HL-60/S4 (cell line): Measurements from ENCODE around the gene UXS1.

Experiments used
- in situ Hi-C: fragments of 300-500 bp; cut with MboI; formaldehyde crosslinking; loops from 2 replicates; pipeline ENCODE4 v1.14.3; 2022; ENCODE audit warnings: low sequenced_read_pairs

Gene UXS1

DNA sequence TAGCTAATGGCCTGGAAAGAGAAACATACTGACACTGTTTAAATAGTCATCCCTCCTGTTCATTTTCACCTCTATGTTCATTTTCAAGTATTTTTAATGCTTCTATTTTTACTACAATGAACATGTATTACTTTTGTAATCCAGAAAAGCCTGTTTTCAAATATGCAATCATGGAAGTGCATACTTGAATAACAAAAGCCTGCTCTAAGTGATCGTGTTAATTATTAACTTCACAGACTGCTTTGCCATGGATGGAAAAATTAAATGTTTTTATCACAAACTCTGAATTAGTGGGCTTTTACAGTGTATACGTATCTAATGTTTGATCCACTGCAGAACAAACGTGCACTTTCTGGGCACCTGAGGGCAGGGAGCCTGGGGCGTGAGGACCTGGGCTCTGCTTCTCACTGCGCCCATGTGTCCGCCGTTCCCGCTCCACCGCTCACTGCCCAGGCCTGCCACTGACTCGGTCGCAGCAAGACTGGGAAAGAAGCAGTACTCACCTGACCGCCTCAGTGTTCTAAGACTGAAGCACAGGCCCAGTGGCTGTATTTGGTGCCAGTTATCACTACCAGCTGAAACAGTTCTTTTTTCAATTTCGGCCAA, 80.6 kb downstream of the UXS1 start:
- in situ Hi-C loops = no loop called here

DNA sequence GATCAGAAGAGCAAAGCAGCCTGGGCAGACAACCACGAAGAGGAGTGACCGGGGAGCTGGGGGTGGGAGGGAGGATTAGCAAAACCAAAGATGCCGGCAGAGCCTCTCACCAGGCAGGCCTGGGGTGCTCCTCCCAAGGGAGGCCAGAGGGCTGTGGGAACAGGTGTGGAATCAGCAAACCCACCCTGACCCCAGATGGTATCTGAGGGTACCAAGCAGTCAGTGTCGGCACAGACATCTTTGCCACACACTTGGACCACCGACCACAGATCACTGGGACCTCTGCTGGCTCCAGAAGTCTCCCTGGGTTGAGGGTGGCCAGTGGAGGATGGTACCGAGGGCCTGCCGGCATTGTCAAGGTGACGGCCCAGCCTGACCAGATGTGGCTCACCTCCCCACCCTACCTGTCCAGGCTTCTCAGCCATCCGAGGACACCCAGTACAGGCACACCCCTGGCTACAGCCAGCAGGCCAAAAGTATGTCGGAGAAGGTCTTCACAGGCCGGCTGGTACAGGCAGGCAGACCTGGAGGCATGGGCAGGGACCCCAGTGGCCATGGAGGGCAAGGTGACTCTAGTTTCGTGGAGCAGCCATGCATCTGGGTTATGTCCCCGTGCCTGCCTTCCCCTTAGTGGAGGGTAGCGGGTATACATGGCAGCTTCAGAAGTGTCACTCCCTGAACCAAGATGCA, 82.1 kb downstream of the UXS1 start:
- in situ Hi-C loops = no loop called here

DNA sequence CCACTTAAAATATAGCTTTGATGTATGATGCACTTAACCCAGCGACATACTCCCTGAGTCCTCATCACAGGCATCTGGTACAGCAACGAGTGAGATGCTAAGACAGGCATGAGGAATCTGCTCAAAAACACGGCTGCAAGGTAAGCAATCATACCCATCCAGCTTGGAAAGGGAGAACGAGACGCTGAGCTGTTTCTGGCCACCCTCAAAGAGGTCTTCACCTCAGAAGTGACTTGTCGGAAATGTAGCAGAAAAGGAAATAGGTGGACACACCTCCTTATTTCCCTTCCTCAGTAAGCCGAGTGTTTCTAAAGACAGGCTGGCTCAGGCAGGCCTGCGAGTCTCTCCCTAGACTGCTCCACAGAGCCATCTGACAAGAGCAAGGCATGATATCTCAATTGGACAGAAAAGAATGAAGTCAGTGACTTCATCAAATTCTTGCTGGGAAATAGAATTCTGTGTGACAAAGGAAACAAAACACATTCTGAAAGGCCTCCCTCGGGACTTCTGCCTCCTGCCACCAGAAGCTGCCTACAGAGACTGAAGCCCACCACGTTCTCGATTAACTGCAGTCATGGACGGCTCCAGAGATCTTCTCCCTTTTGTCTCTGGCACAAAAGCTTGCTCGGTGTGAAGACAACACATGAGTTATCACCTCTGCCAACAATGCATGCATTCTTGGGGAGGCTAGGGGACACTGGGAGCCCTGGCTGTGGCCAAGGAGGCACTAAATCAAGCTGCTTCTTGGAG, 84.3 kb downstream of the UXS1 start:
- in situ Hi-C loops = no loop called here

DNA sequence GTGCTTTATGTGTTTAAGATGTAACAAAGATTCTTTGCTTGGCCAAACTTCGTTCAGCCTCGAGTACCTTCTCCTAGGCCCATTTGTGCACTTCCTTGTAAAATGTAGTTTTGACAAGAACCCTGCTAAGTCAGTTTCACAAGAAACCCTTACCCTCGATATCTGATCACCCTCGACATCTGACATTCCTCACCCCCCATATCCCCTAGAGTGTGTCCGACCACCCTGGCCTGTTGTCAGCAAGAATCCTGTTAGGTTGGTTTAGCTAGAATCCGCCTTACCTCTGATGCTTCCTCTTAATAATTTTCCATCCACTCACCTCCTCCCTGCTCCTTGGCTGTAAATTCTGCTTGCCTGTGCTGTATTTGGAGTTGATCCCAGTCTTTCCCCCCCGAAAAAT, 85.3 kb downstream of the UXS1 start:
- in situ Hi-C loops = no loop called here

DNA sequence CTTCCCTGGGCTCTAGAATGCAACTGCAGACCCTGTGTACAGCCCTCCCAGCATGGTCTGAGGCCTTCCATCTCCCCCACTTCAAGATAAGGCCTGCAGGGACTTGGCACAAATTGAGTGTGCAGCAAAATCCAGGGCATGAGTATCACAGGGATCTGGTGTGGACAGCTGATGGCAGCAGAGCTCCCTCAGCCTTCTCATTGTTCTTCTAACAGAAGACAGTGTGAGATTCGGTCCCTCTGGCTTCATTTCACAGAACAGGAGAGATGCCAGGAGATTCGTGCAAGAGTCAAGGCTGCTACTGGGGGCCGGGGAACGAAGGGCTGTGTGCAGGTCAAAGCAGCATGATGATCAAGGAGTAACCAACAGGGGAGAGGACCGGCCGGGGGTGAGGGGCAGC, 85.8 kb downstream of the UXS1 start:
- in situ Hi-C loops = no loop called here

DNA sequence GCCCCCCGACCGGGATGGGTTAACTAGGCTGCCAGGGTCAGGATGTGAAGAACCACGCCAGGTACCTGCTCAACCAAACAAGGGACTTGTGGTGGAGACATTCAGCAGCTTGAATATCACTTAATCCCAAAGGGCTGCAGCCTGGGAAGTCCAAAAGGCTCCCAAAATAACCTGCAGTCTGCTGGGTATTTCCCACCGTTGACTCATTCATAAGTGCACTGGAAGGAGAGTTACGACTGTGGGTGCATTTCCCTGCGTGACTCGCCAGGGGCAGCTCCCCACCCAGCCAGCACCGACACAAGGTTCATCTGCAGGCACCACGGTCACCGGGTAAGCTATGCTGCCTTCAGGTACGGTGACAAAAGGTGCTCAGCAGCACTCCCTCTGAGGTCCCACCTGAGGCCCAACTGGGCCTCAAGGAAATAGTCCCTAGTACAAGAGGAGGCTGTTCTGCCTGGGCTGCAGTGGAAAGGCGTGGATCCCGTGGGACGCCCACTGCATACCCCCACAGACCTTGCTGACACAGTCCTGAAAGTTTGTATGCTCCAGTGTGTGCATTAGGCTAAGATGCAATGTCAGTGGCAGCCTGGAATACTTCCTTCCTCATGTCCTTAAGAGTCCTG, 86.5 kb downstream of the UXS1 start:
- in situ Hi-C loops = no loop called here

DNA sequence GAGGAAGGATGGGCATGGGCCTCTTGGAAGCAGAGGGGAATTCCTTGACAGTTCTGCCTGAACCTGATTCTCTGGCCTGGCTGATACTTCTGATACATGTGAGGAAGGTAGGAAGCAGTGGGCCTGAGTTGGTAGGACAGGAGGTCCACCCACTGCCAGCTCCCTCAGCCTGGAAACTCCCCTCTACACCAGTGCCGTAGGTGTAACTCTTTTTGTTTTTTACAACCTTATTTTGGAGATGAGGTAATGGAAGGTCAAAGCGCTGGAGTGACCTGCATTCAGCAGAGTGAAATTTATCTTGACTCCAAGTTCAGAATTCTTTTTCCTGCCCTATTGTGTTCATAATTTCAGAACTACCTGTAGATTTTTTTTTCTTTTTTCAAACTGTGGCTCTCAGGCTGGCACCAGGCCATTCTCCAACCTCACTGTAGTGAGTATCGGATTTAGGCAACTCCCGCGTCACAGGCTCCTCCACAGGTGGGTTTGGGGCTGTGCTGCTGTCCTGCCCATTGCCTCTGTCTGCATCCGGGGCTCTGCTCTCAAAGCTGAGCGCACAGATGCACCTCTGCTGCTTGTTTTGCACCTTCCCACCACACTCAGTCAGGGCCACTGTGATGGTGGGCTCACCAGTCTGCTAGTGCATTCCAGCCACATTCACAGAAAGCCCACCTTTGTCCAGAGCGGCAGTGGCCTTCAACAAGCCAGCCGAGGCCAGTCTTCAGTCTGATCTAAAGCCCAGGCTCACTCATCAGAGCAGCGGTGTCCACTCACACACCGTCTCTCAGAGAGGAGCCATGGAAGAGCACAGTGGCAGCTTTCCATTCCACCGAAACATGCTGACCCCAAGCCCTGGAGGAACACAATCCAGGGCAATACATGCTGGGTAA, 87.2 kb downstream of the UXS1 start:
- in situ Hi-C loops = no loop called here

DNA sequence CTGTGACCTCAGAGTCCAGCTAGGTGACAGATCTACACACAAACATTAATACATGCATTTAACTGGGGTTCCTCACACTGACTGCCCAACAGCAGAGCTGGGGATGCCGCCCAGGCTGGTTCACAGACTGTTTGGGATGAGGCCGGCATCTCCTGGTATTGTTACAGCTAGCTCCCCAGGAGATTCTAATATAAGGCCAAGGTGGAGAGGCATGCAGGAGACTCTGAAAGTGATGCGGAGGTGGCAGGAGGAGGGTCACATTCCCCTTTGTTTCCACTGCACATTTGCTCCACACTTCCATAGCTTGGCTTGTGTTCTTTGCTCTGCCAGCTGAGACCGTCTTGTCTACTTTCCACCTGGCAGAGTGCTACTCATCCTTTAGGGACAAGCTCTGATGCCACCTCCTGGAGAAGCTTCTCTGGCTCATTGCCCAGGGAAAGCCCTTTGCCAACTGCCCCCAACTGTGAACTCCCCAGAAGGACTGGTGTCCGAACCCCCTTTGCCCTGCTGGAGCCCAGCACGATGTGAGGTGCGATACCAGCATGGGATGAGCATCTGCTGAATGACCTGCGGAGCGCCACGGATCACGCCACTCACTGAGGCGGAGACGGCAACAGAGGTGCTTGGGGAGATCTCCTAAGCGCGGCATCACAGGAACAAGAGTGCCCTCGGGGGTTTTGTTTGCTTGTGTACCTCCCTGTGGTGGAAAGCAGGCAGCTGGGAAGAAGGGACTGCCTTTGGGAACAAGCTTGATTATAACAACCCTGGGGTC, 88.8 kb downstream of the UXS1 start:
- in situ Hi-C loops = no loop called here

DNA sequence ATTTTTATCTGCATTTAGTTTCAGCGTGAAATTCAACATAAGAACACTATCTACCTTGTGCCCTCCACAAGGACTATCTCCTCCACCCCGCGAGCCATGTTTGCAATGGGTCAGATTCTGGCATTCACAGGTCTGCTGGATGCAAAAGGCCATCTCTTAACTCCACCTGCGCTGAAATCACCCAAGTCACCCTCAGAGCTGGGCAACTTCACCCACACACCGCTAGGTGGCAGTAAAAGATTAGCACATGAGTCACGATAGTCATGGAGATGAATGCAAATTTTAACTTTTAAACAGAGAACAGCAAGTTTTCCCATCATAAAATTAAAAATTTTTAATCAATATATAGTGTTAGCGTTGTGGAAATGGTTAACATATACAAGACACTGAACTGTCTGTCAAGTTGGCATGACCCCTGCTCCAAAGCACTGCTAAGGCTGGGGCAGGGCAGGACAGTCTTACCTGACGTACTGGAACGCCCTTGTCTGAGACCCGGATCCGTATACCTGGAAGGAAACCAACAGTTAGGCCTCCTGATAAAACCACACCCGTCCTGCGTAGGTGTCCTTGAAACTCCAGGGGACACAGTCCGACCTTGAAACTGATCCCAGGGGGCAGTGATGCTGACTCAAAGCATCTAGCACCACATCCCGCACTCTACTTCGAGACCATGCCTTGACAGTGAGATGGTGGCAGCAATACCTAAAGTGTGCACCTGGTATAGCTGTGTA, 89.6 kb downstream of the UXS1 start:
- in situ Hi-C loops = no loop called here

DNA sequence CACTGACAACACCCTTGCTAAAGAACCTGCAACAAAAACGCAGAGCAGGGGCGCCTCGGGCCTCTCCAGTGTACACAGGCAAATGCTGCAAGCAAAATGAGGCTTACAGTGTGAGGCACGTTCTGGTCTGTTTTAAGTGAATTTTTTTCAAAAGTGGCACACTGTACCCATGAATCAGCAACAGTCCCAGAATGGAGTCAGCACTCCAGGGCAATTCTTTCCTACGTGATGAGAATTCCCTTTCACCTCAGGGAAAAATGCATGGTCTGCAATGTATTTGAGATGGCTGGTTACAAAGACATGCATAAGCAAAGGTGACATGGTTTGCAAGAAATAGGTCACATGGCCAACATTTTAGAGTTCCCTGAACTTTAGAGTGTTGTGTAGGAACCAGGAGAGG, 94.4 kb downstream of the UXS1 start:
- in situ Hi-C loops = no loop called here

DNA sequence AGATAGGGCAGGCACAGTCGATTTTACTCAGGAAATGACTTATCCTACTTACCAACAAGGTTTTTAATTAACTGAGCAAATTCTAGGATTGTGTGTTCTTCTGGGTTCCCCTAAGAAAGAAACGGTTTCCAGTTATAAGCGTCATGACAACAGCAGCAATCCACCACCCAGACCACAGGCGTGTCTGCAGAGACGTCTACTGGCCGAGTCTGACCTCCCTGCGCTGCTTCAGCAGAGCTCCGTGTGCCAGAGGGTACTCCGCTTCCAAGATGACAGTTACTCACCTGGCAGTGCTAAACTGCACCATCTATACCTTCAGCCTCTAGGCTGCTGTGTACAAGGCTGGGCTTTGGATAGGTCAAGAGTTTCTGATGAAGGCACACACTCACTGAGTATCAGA, 95.4 kb downstream of the UXS1 start:
- in situ Hi-C loops = no loop called here

DNA sequence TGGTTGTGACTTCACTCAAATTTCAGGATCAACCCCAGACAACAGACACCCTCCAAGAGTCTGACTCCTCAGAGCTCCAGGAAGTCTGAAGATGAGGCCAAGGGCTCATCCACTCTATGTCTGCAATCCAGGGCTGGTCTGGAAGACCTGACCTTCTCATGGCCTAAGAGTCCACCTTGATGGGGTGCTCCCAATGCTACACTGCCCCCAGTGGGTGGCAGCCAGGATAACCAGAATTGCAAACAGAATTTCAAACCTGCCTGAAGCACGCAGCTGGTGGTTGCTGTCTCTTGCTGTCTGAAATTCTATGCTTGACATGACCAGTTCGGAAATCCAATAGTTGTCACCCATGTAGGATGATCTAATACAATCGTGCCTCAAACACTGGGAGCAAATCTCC, 96.0 kb downstream of the UXS1 start:
- in situ Hi-C loops = no loop called here

DNA sequence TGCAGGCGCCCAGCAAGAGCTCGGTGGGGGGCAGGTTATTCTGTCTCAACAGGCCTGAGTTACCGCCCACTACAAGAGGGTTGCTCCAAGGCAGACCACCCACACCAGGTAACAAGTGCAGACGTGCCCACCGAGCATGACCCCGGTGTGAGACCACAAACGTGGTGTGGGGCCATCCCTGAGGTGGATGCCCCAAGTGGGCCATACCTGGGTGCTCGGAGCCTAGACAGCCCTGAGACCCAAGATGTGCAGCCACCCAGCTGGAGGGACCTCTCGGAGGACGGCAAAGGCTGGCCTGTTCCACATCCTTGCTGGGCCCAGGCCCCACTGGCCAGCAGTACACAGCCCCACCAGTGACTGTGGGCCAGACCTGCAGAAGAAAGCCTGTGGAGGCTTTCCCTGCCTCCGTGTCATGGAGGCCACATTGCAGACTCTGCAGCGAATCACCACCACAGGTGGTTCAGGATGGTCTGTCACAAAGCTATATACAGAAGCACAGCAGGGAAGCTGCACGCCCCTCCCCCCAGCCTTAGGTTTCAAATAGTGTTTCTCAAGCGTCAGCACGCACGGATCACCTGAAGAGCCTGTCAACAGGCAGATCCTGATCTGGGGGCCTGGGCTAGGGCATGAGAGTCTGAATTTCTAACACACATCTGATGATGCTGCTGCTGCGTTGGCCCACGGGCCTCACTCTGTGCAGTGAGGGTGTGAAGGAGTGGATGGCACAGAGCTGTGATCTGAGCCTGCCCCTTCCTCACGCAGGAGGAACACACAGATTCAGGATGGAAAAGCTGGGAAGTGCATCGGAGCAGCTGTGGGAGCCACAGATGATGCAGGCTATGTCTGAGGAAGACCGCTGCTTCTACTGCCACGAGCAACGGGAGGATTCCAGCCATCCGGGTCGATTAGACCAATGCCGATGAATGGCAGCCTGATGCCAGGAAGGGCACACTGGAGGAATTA, 96.8 kb downstream of the UXS1 start:
- in situ Hi-C loops = no loop called here

DNA sequence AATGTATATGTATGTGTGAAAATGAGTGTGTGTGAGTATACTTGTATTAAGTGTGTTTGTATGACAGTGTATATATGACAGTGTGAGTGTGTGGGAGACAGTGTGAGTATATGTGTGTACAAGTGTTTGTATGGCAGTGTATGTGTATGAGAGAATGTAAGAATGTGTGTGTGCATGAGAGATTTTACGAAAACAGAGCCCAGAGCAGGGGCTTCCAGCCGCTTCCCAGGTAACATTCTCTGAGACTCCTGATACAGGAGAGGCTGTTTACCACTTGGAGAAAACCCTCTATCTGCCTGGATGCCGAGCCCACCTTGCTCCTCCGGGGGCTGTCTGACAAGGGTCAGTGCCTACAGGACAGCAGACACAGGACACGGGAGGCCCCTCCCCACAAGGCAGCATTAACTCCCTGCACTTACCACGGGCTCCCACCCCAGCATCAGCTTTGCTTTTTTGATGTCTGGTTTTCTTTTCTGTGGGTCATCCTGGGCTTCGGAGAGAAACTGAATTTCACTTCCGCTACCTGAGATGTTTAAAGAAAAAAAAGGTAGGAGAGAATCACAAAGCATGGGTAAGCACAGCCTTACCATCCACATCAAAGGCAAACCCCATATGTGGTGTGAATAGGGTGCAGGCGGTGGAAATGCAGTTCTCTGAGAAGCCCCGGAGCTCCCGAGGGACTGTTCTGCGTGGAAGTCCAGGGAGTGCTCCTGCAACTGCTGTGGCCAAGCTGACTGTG, 97.6 kb downstream of the UXS1 start:
- in situ Hi-C loops = no loop called here

DNA sequence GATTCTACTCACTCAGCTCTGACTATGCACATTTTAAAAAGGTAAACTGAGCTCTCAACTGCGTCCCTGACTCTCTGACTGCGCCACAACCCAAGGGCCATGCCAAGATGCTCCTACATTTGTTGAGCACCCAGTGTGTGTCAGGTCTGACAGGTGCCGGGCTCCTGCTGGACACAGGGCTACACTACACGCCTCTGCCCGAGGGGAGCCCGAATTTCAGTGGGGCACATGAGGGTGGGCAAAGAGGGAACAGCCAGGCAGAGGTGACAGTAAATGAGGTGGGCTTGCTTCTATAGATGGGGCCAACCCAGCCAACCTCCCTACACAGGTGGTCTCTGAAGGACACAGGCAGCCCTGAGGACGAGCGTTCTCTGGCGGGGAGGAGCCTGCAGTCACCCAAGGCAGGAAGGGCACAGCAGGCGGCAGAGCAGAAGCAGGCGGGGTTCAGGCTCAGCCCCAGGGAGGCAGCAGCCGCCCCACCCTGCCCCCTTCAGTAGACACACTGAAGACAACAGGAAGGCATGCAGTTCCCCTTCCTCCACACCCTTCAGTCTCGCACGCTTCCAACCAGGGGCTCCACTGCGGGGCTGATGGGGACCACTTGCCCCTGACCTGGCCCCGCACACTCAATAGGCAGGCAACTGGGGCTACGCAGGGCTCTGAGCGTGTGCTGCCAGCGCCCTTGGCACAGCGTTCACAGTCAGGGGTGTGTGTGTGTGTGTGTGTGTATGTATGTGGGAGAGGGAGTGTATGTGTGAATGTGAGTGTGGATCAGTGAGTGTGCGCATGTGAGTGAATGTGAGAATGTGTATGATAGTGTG, 98.4 kb downstream of the UXS1 start:
- in situ Hi-C loops = no loop called here

DNA sequence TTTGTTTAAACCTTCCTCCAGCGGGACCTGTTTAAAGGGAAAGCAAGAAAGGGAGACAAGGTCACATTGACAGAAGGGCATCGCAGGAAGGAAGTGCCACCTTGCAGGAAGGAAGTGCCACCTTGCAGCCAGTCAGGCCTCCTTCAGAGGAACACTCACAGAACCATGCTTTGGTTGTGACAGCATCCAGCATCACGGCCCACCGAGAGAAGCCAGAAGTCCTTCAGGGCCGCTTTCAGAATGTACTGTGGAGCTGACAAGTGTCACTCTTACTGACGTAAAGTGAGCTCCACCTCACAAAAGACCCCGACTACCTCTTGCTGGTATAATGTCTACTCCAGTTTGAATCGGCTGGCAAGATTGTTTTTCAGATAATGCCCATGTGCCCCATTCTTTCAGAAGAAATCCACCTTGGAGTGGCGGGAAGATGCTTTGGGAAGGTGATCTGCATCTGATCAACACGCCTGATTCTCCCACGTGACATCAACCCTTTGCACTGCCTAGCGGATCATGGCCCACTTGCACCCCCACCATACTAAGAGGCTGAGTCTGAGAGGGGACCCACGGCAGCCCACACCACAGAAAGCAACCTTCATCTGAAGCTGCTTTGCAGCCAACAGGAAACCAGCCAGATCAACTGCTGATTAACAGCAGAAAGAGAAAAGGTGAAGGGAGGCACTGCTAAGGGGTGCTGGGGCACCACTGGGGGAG, 99.8 kb downstream of the UXS1 start:
- in situ Hi-C loops = no loop called here
